OCI-LY3 (cell line): ENCODE measurements around the gene PXK.

Source experiments
- CTCF ChIP-seq: fragments of 200-600, 300-600 bp; sonication (generic); IDR thresholded peaks from 2 replicates; pipeline ENCODE4 v1.5.1; 2014; ENCODE audit warnings: antibody characterized with exemption, low read length, low read depth
- EZH2phosphoT487 ChIP-seq: fragments of 200-600 bp; shearing (Covaris generic); IDR thresholded peaks from 2 replicates; pipeline ENCODE4 v1.6.1; 2018; ENCODE audit warnings: antibody characterized with exemption, mixed run types, low read depth

GRCh38 chr3:58359621-58360020 lies 26.9 kb downstream of the PXK start:
- TF ChIP-seq CTCF (no peak), EZH2phosphoT487 (no peak)
